Spleen (tissue), 13 donors: ENCODE results near the gene CCDC86. TPM values are rescaled to one million over a fixed set of nuclear protein-coding genes. Genes with fewer than 3 reads are reported as not detected.

Source experiments
- DNase-seq: peaks from one replicate; pipeline ENCODE4 v3.0.0-alpha.2; 2020
- H3K27ac ChIP-seq, 8 donors: fragments of 200-600 bp; sonication (generic) in 7 of 8; 1 replicate in 4 of 8; 2 replicates in 4 of 8; pipeline versions ENCODE4 v1.5.0 to v1.8.0; 2016 to 2021; ENCODE audit warnings: inconsistent platforms in 4 of 8, mild to moderate bottlenecking in 4 of 8, moderate library complexity in 1 of 8
- H3K27me3 ChIP-seq, 7 donors: fragments of 200-600 bp; sonication (generic) in 6 of 7; replicated peaks in 1 of 7; 1 replicate in 4 of 7; 2 replicates in 3 of 7; pipeline versions ENCODE4 v1.5.0 to v1.8.0; 2016 to 2021; ENCODE audit warnings: inconsistent platforms in 3 of 7, mild to moderate bottlenecking in 1 of 7
- H3K36me3 ChIP-seq, 6 donors: fragments of 200-600 bp; sonication (generic) in 5 of 6; 1 replicate in 4 of 6; 2 replicates in 2 of 6; pipeline versions ENCODE4 v1.5.0 to v1.8.0; 2016 to 2021; ENCODE audit warnings: inconsistent platforms in 2 of 6
- H3K4me1 ChIP-seq, 6 donors: fragments of 200-600 bp; sonication (generic) in 5 of 6; 1 replicate in 3 of 6; 2 replicates in 3 of 6; pipeline versions ENCODE4 v1.5.0 to v1.8.0; 2016 to 2021; ENCODE audit warnings: inconsistent platforms in 3 of 6
- H3K4me3 ChIP-seq, 8 donors: fragments of 200-600 bp; sonication (generic) in 7 of 8; 1 replicate in 4 of 8; 2 replicates in 4 of 8; pipeline versions ENCODE4 v1.5.0 to v1.8.0; 2016 to 2021; ENCODE audit warnings: inconsistent platforms in 4 of 8, mild to moderate bottlenecking in 4 of 8, moderate library complexity in 2 of 8
- H3K9me3 ChIP-seq, 8 donors: fragments of 200-600 bp; sonication (generic) in 7 of 8; 1 replicate in 4 of 8; 2 replicates in 4 of 8; pipeline versions ENCODE4 v1.5.0 to v1.8.0; 2016 to 2021; ENCODE audit warnings: inconsistent platforms in 4 of 8
- POLR2A ChIP-seq, 3 donors: fragments of 450-650 bp; IDR thresholded peaks; one replicate each; pipeline ENCODE4 v1.5.1; 2017; ENCODE audit warnings: antibody characterized with exemption in 3 of 3, mild to moderate bottlenecking in 1 of 3
- POLR2AphosphoS5 ChIP-seq, 3 donors: sonication (generic); formaldehyde crosslinking; IDR thresholded peaks; one replicate each; pipeline ENCODE4 v1.5.1; 2017; ENCODE audit warnings: antibody characterized with exemption in 3 of 3
- WGBS, 5 donors: extraction: QIAGEN DNeasy Blood & Tissue Kit in 3 of 5; methylation state at CpG; one replicate each; pipeline versions ENCODE4 v1.1.5 to v1.1.7; 2013 to 2018; 5-methylcytosine and 5-hydroxymethylcytosine counted together
- intact Hi-C: fragments of 100-400 bp; cut with DNase I; formaldehyde crosslinking; loops from one replicate; pipeline ENCODE4 v1.15.0; 2023; ENCODE audit warnings: low total_unique reads
- long read RNA-seq, 2 donors: transcript quantifications; one replicate each; lab custom pipeline, GENCODE V29; 2026
- polyA plus RNA-seq, 3 donors: library from polyadenylated mRNA; stranded (reverse); fragments of 200-250 nt; gene quantifications; one replicate each; pipeline ENCODE4 v1.2.1, GENCODE V29; 2013
- total RNA-seq, 7 donors: library from RNA; depleted of rRNA in 3 of 7; stranded (reverse); fragments of >200 nt in 3 of 7; fragmentation: NEBNext Ultra II Directional in 4 of 7; extraction: Animal tissue kit (Norgen Biotek cat#: 25700) in 4 of 7; gene quantifications; one replicate each; pipeline versions ENCODE4 v1.1.0 to v1.2.1, GENCODE V29; 2016 to 2021
- TF ChIP-seq, protein P1 (sequence below), 11 experiments: fragments of 200-600 bp in 7 of 11; fragments of 450-650 bp in 4 of 11; sonication (generic) in 4 of 11; IDR thresholded peaks in 8 of 11; conservative IDR thresholded peaks in 3 of 11; 1 replicate in 7 of 11; 2 replicates in 4 of 11; pipeline versions ENCODE4 v1.4.0 to v1.8.0; 2016 to 2021; ENCODE audit warnings: antibody characterized with exemption in 11 of 11, inconsistent platforms in 4 of 11, mild to moderate bottlenecking in 1 of 11
- donor health status: healthy with polysubstance abuse.
- donor health status: DM: no; HTN: no; CAD: no; lungs with moderate emphysema.
- donor health status: DM: no; HTN: no; CAD: no.
- donor health status: Bipolar disorder and iron deficiency.
- donor health status: healthy.
- donor health status: DM: no; HTN: no; CAD: no.
- donor health status: DM: yes; HTN: yes; CAD: no.

CCDC86 gene
- total RNA-seq (10 to 100 TPM in 6 of 7 donors, 1 to 10 TPM in 1; 8.3 to 21.6 (median 11.3) TPM), polyA plus RNA-seq (10 to 100 TPM in 2 of 3 donors, 1 to 10 TPM in 1; 7.6 to 15.4 (median 13.3) TPM)
- long read RNA-seq, donor 1, transcript CCDC86-201 (4 exons, 1,893 nt), result major isoform, 5 of 6 reads
- long read RNA-seq, donor 1, partial matches to known transcripts, result 0 of 6 reads
- long read RNA-seq, donor 1, other reads (novel, unspliced or antisense), result 0 of 6 reads
- long read RNA-seq, donor 2, transcript CCDC86-201 (4 exons, 1,893 nt), result major isoform, 7 of 7 reads
- long read RNA-seq, donor 2, partial matches to known transcripts, result 0 of 7 reads
- long read RNA-seq, donor 2, other reads (novel, unspliced or antisense), result 0 of 7 reads

- Histone ChIP-seq H3K27ac (peak within 1 kb of the TSS; percentile 51 to 79 (median 72)), H3K4me3 (peak within 1 kb of the TSS; percentile 76 to 99 (median 92)), H3K36me3 (peaks cover 0 to 16% (median under 1%) of the 10 kb centered on the region in 6 donors), H3K27me3 (no peaks in the 10 kb centered on the region), H3K4me1 (peaks cover 20 to 54% (median 44%) of the 10 kb centered on the region in 6 donors), H3K9me3 (no peaks in the 10 kb centered on the region)
- DNase-seq, result peak; percentile 97
- TF ChIP-seq POLR2A (IDR thresholded peaks at IDR 0.05), result peak in 1 of 3 donors; percentile 78
- TF ChIP-seq POLR2AphosphoS5 (IDR thresholded peaks at IDR 0.05), result peak; percentile 93 to 96 (median 94)
- TF ChIP-seq, protein P1, sequence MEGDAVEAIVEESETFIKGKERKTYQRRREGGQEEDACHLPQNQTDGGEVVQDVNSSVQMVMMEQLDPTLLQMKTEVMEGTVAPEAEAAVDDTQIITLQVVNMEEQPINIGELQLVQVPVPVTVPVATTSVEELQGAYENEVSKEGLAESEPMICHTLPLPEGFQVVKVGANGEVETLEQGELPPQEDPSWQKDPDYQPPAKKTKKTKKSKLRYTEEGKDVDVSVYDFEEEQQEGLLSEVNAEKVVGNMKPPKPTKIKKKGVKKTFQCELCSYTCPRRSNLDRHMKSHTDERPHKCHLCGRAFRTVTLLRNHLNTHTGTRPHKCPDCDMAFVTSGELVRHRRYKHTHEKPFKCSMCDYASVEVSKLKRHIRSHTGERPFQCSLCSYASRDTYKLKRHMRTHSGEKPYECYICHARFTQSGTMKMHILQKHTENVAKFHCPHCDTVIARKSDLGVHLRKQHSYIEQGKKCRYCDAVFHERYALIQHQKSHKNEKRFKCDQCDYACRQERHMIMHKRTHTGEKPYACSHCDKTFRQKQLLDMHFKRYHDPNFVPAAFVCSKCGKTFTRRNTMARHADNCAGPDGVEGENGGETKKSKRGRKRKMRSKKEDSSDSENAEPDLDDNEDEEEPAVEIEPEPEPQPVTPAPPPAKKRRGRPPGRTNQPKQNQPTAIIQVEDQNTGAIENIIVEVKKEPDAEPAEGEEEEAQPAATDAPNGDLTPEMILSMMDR (IDR thresholded peaks at IDR 0.05 in 8 of 11, conservative IDR thresholded peaks at IDR 0.05 in 3 of 11), result peak in 1 of 11 experiments; percentile 19
- intact Hi-C loops, result loop anchor here (5.0 kb wide), 1 partner anchor 60 kb away; no protein-coding TSS in a partner anchor
- WGBS, 5 donors, result 0 to 2% (median 1%) methylated on average over 51 to 57 of the region's 57 CpGs
Measured at GRCh38 chr11:60841797-60842667, at the start of gene CCDC86. TSS of gene CCDC86 (plus strand) at chr11:60842113. CDS start at chr11:60842125, 12 bp downstream.

GRCh38 chr11:60792521-60792920, 49.4 kb upstream of the CCDC86 start:
- no peaks in the 10 kb centered on the region for H3K36me3 ChIP-seq
- H3K27ac ChIP-seq, result no peak overlapping the region
- no peaks in the 10 kb centered on the region for H3K27me3 ChIP-seq
- intact Hi-C loops, result no loop called here
- peaks cover 0 to 2% (median 0%) of the 10 kb centered on the region in 8 donors for H3K9me3 ChIP-seq
- H3K4me3 ChIP-seq, result no peak overlapping the region
- TF ChIP-seq, protein P1 (IDR thresholded peaks at IDR 0.05 in 8 of 11, conservative IDR thresholded peaks at IDR 0.05 in 3 of 11), result no peak
- TF ChIP-seq POLR2A (IDR thresholded peaks at IDR 0.05) (no peak), POLR2AphosphoS5 (IDR thresholded peaks at IDR 0.05) (no peak)
- peak; percentile 33 for DNase-seq
- 74 to 94% (median 80%) methylated on average over 3 of the region's 3 CpGs for WGBS, 5 donors
- H3K4me1 ChIP-seq, result peaks cover 0 to 6% (median 0%) of the 10 kb centered on the region in 6 donors

DNA sequence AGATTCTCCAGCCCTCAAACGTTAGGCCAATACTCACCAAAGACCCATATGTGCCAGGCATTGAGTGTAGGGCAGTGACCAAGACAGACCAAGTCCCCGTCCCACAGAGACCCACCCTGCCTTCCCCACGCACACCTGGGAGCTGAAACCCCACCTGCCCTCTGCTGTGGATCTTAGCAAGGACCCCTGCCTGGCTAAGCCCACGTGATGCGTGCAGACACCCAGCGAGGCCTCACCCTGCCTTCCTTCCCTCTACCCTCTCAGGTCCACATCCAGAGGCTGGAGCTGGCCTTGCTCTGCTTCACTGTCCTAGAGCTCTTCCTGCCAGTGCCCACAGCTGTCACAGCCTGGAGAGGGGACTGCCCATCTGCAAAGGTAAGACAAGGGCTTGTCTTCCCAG, 46.6 kb upstream of the CCDC86 start:
- no peak overlapping the region for H3K4me3 ChIP-seq
- peak; percentile 51 for DNase-seq
- intact Hi-C loops, result no loop called here

More for the DNA sequence above, 46.6 kb upstream of the CCDC86 start:
- Histone ChIP-seq H3K27ac (no peak overlapping the region), H3K27me3 (peaks cover 0 to 20% (median 0%) of the 10 kb centered on the region in 7 donors), H3K9me3 (peaks cover 0 to 5% (median 0%) of the 10 kb centered on the region in 8 donors), H3K4me1 (no peaks in the 10 kb centered on the region), H3K36me3 (no peaks in the 10 kb centered on the region)
- WGBS, 5 donors, result 66 to 87% (median 82%) methylated on average over 6 of the region's 6 CpGs
- TF ChIP-seq POLR2AphosphoS5 (IDR thresholded peaks at IDR 0.05), result no peak
- no peak for TF ChIP-seq POLR2A (IDR thresholded peaks at IDR 0.05)
- TF ChIP-seq, protein P1 (IDR thresholded peaks at IDR 0.05 in 8 of 11, conservative IDR thresholded peaks at IDR 0.05 in 3 of 11), result no peak
